H1 (cell line): Measurements from ENCODE around the gene CCNT2. TPM values are rescaled to one million over a fixed set of nuclear protein-coding genes. Genes with fewer than 3 reads are reported as not detected.

Experiments used
- CTCF ChIA-PET: fragments of 300-600 bp; sonication (Branson Sonifier 250); formaldehyde crosslinking; loops from one replicate; lab custom pipeline; 2021; ENCODE audit not compliant: partially characterized antibody; lab: Charles Lee
- POLR2A ChIA-PET: fragments of 300-600 bp; sonication (Branson Sonifier 250); formaldehyde crosslinking; loops from one replicate; lab custom pipeline; 2021; ENCODE audit warnings: inconsistent platforms; ENCODE audit not compliant: partially characterized antibody; lab: Charles Lee
- DNase-seq, 2 experiments: peaks; one replicate each; pipeline versions ENCODE4 v3.0.0 to v3.0.0-alpha.2; 2010 to 2022; ENCODE audit warnings: low spot score in 2 of 2, low read depth in 1 of 2, mixed read lengths in 1 of 2
- FAIRE-seq: peaks from 2 replicates; lab custom pipeline; 2011; peaks lifted over from hg19 to GRCh38; lab: Jason Lieb, UNC
- H2AFZ ChIP-seq: 2 replicates; pipeline ENCODE4 v1.8.1; 2012; ENCODE audit warnings: low read length, inconsistent platforms
- H2AK5ac ChIP-seq: 2 replicates; pipeline ENCODE4 v1.6.1; 2013; ENCODE audit warnings: low read depth, low read length
- H2BK120ac ChIP-seq: replicated peaks from 2 replicates; pipeline ENCODE3; 2013; ENCODE audit warnings: low read depth, low read length, inconsistent platforms
- H2BK12ac ChIP-seq: 2 replicates; pipeline ENCODE4 v1.6.1; 2013; ENCODE audit warnings: low read depth, low read length
- H2BK15ac ChIP-seq: 2 replicates; pipeline ENCODE4 v1.6.1; 2013; ENCODE audit warnings: low read length
- H2BK20ac ChIP-seq: 2 replicates; pipeline ENCODE4 v1.6.1; 2013; ENCODE audit warnings: low read length
- H2BK5ac ChIP-seq: 2 replicates; pipeline ENCODE4 v1.6.1; 2013; ENCODE audit warnings: low read depth, low read length
- H3K14ac ChIP-seq: 2 replicates; pipeline ENCODE4 v1.6.1; 2013; ENCODE audit warnings: inconsistent platforms; ENCODE audit not compliant: insufficient read length
- H3K18ac ChIP-seq: 2 replicates; pipeline ENCODE4 v1.6.1; 2013; ENCODE audit warnings: low read length; ENCODE audit errors: extremely low read depth
- H3K23ac ChIP-seq: 2 replicates; pipeline ENCODE4 v1.6.1; 2013; ENCODE audit warnings: inconsistent platforms; ENCODE audit not compliant: insufficient read length
- H3K23me2 ChIP-seq: 2 replicates; pipeline ENCODE4 v1.6.1; 2013; ENCODE audit warnings: low read depth, low read length
- H3K27ac ChIP-seq: 2 replicates; pipeline ENCODE4 v1.6.1; 2011; ENCODE audit warnings: low read depth, low read length, inconsistent platforms
- H3K27me3 ChIP-seq, 4 experiments: replicated peaks in 1 of 4; 1 replicate in 1 of 4; 2 replicates in 3 of 4; pipeline versions ENCODE4 v1.6.1 to v1.8.1; 2011 to 2013; ENCODE audit warnings: low read length in 3 of 4, mild to moderate bottlenecking in 3 of 4, inconsistent platforms in 2 of 4, mixed read lengths in 2 of 4, moderate library complexity in 1 of 4; ENCODE audit not compliant: control insufficient read depth in 3 of 4, insufficient read depth in 3 of 4; ENCODE audit errors: extremely low read depth in 1 of 4
- H3K36me3 ChIP-seq, 4 experiments: 2 replicates each; pipeline versions ENCODE4 v1.6.1 to v1.8.1; 2011 to 2013; ENCODE audit warnings: mild to moderate bottlenecking in 4 of 4, low read length in 3 of 4, moderate library complexity in 2 of 4, control low read depth in 1 of 4, inconsistent platforms in 1 of 4; ENCODE audit not compliant: insufficient read depth in 4 of 4, control insufficient read depth in 2 of 4
- H3K4ac ChIP-seq: replicated peaks from 2 replicates; pipeline ENCODE3; 2013; ENCODE audit warnings: low read length, low read depth, mixed read lengths, inconsistent platforms; ENCODE audit not compliant: insufficient read length
- H3K4me1 ChIP-seq, 4 experiments: replicated peaks in 1 of 4; 1 replicate in 1 of 4; 2 replicates in 3 of 4; pipeline versions ENCODE4 v1.6.1 to v1.8.1; 2011 to 2013; ENCODE audit warnings: low read length in 3 of 4, inconsistent platforms in 2 of 4, mixed read lengths in 1 of 4; ENCODE audit not compliant: insufficient read depth in 4 of 4, control insufficient read depth in 3 of 4
- H3K4me2 ChIP-seq, 2 experiments: 2 replicates each; pipeline versions ENCODE4 v1.6.1 to v1.8.1; 2011 to 2013; ENCODE audit warnings: low read depth in 2 of 2, low read length in 2 of 2, control low read depth in 1 of 2, inconsistent platforms in 1 of 2, mild to moderate bottlenecking in 1 of 2; ENCODE audit not compliant: insufficient read depth in 1 of 2
- H3K4me3 ChIP-seq, 4 experiments: fragments of 200-600, 300-600 bp in 1 of 4; sonication (generic), shearing (Covaris generic), sonication (Bioruptor Twin) in 1 of 4; 2 replicates each; pipeline versions ENCODE4 v1.5.1 to v1.8.1; 2011 to 2016; ENCODE audit warnings: low read length in 4 of 4, low read depth in 3 of 4, control low read depth in 2 of 4, inconsistent platforms in 2 of 4, mild to moderate bottlenecking in 2 of 4, mixed read lengths in 1 of 4, moderate library complexity in 1 of 4; ENCODE audit not compliant: insufficient read depth in 2 of 4; ENCODE audit errors: extremely low read depth in 1 of 4
- H3K56ac ChIP-seq: replicated peaks from 2 replicates; pipeline ENCODE3; 2013; ENCODE audit warnings: low read depth, mild to moderate bottlenecking, mixed read lengths, low read length, inconsistent platforms; ENCODE audit not compliant: insufficient read length
- H3K79me1 ChIP-seq: 2 replicates; pipeline ENCODE4 v1.6.1; 2013; ENCODE audit warnings: low read depth, low read length, control low read depth
- H3K79me2 ChIP-seq, 2 experiments: 2 replicates each; pipeline versions ENCODE4 v1.6.1 to v1.8.1; 2012 to 2013; ENCODE audit warnings: low read length in 2 of 2, mild to moderate bottlenecking in 2 of 2, inconsistent platforms in 1 of 2; ENCODE audit not compliant: insufficient read depth in 2 of 2, control insufficient read depth in 1 of 2
- H3K9ac ChIP-seq, 4 experiments: replicated peaks in 1 of 4; 1 replicate in 1 of 4; 2 replicates in 3 of 4; pipeline versions ENCODE4 v1.6.1 to v1.8.1; 2011 to 2013; ENCODE audit warnings: low read depth in 3 of 4, low read length in 3 of 4, control low read depth in 2 of 4, mild to moderate bottlenecking in 2 of 4, moderate library complexity in 2 of 4, inconsistent platforms in 1 of 4; ENCODE audit errors: extremely low read depth in 1 of 4
- H3K9me3 ChIP-seq, 2 experiments: 2 replicates each; pipeline versions ENCODE4 v1.6.1 to v1.8.1; 2012 to 2013; ENCODE audit warnings: mild to moderate bottlenecking in 2 of 2, moderate library complexity in 2 of 2, control low read depth in 1 of 2, inconsistent platforms in 1 of 2, low read depth in 1 of 2, low read length in 1 of 2, mixed read lengths in 1 of 2; ENCODE audit not compliant: insufficient read depth in 2 of 2
- H4K20me1 ChIP-seq, 2 experiments: replicated peaks in 1 of 2; 2 replicates each; pipeline versions ENCODE3 to v1.8.1; 2011 to 2013; ENCODE audit warnings: inconsistent platforms in 2 of 2, low read length in 2 of 2, mild to moderate bottlenecking in 1 of 2; ENCODE audit not compliant: insufficient read depth in 2 of 2, control insufficient read depth in 1 of 2
- H4K5ac ChIP-seq: 2 replicates; pipeline ENCODE4 v1.6.1; 2013; ENCODE audit warnings: low read length, low read depth, mixed read lengths, inconsistent platforms; ENCODE audit not compliant: insufficient read length
- H4K8ac ChIP-seq: 2 replicates; pipeline ENCODE4 v1.8.0; 2013; ENCODE audit warnings: mild to moderate bottlenecking, moderate library complexity, low read length, inconsistent platforms; ENCODE audit not compliant: insufficient read depth; ENCODE audit errors: extremely low read depth
- H4K91ac ChIP-seq: replicated peaks from 2 replicates; pipeline ENCODE3; 2013; ENCODE audit warnings: low read length, mixed read lengths, inconsistent platforms; ENCODE audit not compliant: insufficient read length
- CHD2 ChIP-seq: IDR thresholded peaks from 2 replicates; pipeline ENCODE4 v1.6.1; 2012; ENCODE audit warnings: low read length, improper control_type of control experiment
- CREB1 ChIP-seq: IDR thresholded peaks from 2 replicates; pipeline ENCODE4 v1.6.1; 2012; ENCODE audit warnings: inconsistent platforms
- EZH2 ChIP-seq: fragments of 200-600 bp; sonication (generic); IDR thresholded peaks from 2 replicates; pipeline ENCODE4 v1.7.1; 2012; ENCODE audit warnings: low read depth, mild to moderate bottlenecking, moderate library complexity, low read length, inconsistent platforms; ENCODE audit not compliant: severe bottlenecking
- NANOG ChIP-seq: IDR thresholded peaks from 2 replicates; pipeline ENCODE4 v1.6.1; 2011; ENCODE audit warnings: low read length, low read depth, mild to moderate bottlenecking, inconsistent platforms; ENCODE audit not compliant: insufficient read depth, poor library complexity, severe bottlenecking
- POLR2AphosphoS5 ChIP-seq: IDR thresholded peaks from 2 replicates; pipeline ENCODE4 v1.6.1; 2011; ENCODE audit warnings: low read depth, low read length
- POU5F1 ChIP-seq: IDR thresholded peaks from 2 replicates; pipeline ENCODE4 v1.6.1; 2011; ENCODE audit warnings: low read depth, mild to moderate bottlenecking, low read length, moderate library complexity
- RNF2 ChIP-seq: fragments of 200-900, 300-1000 bp; sonication (generic); IDR thresholded peaks from 2 replicates; pipeline ENCODE4 v1.7.1; 2016; ENCODE audit warnings: borderline replicate concordance, low read depth, mild to moderate bottlenecking, antibody characterized with exemption, low read length; ENCODE audit not compliant: poor library complexity, severe bottlenecking; ENCODE audit errors: missing control alignments
- SAP30 ChIP-seq: fragments of 300-600 bp; sonication (generic); IDR thresholded peaks from 2 replicates; pipeline ENCODE4 v1.7.1; 2012; ENCODE audit warnings: low read length, moderate library complexity, mild to moderate bottlenecking, inconsistent platforms; ENCODE audit not compliant: insufficient read depth, insufficient replicate concordance
- SP1 ChIP-seq: IDR thresholded peaks from 2 replicates; pipeline ENCODE4 v1.6.1; 2011; ENCODE audit warnings: low read depth, low read length
- WGBS, 2 experiments: shearing (Covaris generic) in 1 of 2; methylation state at CpG; one replicate each; pipeline versions ENCODE4 v1.1.6 to v1.1.7; 2013 to 2015; ENCODE audit warnings: low lambda C conversion rate in 2 of 2, mixed read lengths in 2 of 2, inconsistent platforms in 1 of 2, low coverage in 1 of 2, missing lambda C conversion rate in 1 of 2; ENCODE audit not compliant: insufficient replicate concordance in 2 of 2, insufficient coverage in 1 of 2, insufficient read length in 1 of 2; ENCODE audit errors: extremely low coverage in 1 of 2, missing lambda C conversion rate in 1 of 2; 5-methylcytosine and 5-hydroxymethylcytosine counted together
- polyA plus RNA-seq, 7 experiments: library from polyadenylated mRNA; depleted of rRNA in 3 of 7; stranded (reverse) in 5 of 7; unstranded in 2 of 7; fragments of >200 nt in 5 of 7; fragments of 200-250 nt in 2 of 7; gene quantifications; 1 replicate in 5 of 7; 2 replicates in 1 of 7; 4 replicates in 1 of 7; pipeline versions ENCODE4 v1.2.1 to v1.2.3, GENCODE V29; 2011 to 2013; ENCODE audit warnings: missing spikeins in 2 of 7, mixed read lengths in 2 of 7
- total RNA-seq: library from RNA; stranded (reverse); fragmentation: NEBNext Ultra II Directional; extraction: Animal tissue kit (Norgen Biotek cat#: 25700); gene quantifications from 2 replicates; pipeline ENCODE4 v1.2.1, GENCODE V29; 2021

Gene CCNT2
- total and polyA plus RNA-seq, 2 of the 8 experiments (the other 6 are each of a cell fraction or from before 2014, with no cell fraction given), result 13.0 to 39.7 TPM

- H3K36me3 ChIP-seq, result peaks cover 14 to 84% (median 49%) of the 10 kb centered on the region in 4 experiments
- peaks cover 1 to 12% of the 10 kb centered on the region in 2 experiments for H4K20me1 ChIP-seq
- no peak overlapping the region for H3K14ac ChIP-seq
- H2BK15ac ChIP-seq, result no peak overlapping the region
- POLR2A ChIA-PET, result interaction anchor here (0.6 to 1.1 kb wide), 2 partner anchors 9 to 10 kb away, joined by 3 to 4 read pairs; no protein-coding TSS in a partner anchor
- no peak overlapping the region for H3K56ac ChIP-seq
- no peak overlapping the region for H4K91ac ChIP-seq
- no peak overlapping the region for H2AFZ ChIP-seq
- no peak overlapping the region for H2BK20ac ChIP-seq
- FAIRE-seq (no peak), DNase-seq (no peak)
- no peak overlapping the region for H2AK5ac ChIP-seq
- H2BK120ac ChIP-seq, result no peak overlapping the region
- no peaks in the 10 kb centered on the region for H3K23me2 ChIP-seq
- peaks cover 7% of the 10 kb centered on the region; the same call in 1 of the 2 replicates for H3K79me1 ChIP-seq
- no peak overlapping the region for H4K5ac ChIP-seq
- no peak overlapping the region for H4K8ac ChIP-seq
- H3K4ac ChIP-seq, result no peak overlapping the region
- no peaks in the 10 kb centered on the region for H3K9me3 ChIP-seq
- H3K27ac ChIP-seq, result no peak overlapping the region
- no peak overlapping the region for H3K4me3 ChIP-seq
- H3K79me2 ChIP-seq, result peaks cover 0 to 9% of the 10 kb centered on the region in 2 experiments; a peak in 1 of 4 replicates
- H3K4me1 ChIP-seq, result no peaks in the 10 kb centered on the region
- 94% methylated on average over 7 of the region's 7 CpGs; no CpG with 5 or more reads in 1 of the 2 experiments for WGBS, 2 experiments
- no peak overlapping the region for H2BK5ac ChIP-seq
- no peak overlapping the region for H2BK12ac ChIP-seq
- H3K9ac ChIP-seq, result no peak overlapping the region
- H3K27me3 ChIP-seq, result no peaks in the 10 kb centered on the region
- TF ChIP-seq SAP30, result no peak
- TF ChIP-seq POLR2AphosphoS5, result no peak
- no peak for TF ChIP-seq CREB1
- TF ChIP-seq POU5F1, result no peak
- TF ChIP-seq SP1, result no peak
- TF ChIP-seq EZH2, result no peak
- TF ChIP-seq RNF2, result no peak
- TF ChIP-seq CHD2, result no peak
- TF ChIP-seq NANOG, result no peak
- CTCF ChIA-PET, result no interaction called here
- no peak overlapping the region for H3K23ac ChIP-seq
- no peak overlapping the region for H3K18ac ChIP-seq
- no peak overlapping the region for H3K4me2 ChIP-seq
Observed at GRCh38 chr2:134949981-134950708, 31.5 kb downstream of the CCNT2 start.
